Measurements from ENCODE around the gene SLC28A3.

DNA sequence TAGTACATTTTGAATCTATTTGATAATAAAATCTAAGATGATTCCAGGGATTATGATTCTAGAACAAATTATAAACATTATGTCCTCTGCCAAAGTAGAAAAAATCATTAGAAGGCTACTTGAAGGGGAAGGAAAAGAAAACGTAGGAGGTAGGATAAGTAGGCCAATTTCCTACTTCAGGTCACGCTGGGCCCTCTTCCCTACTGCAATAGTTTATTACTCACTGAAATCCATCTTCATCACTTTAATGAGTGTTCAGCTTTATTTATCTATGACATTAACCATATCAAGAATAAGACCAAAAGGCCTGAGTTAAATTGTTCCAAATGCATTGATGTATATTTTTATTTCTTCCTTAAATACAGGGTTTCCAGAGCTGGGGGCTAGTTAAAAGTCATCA lies 21.6 kb downstream of the SLC28A3 start:
- no peak for TF ChIP-seq CTCF (IDR thresholded peaks at IDR 0.05; ENCODE audit: insufficient read depth, low read length)
- TF ChIP-seq SPI1 (IDR thresholded peaks at IDR 0.05; ENCODE audit: borderline replicate concordance, low read depth), result no peak
- no peak for TF ChIP-seq GABPA (IDR thresholded peaks at IDR 0.05; ENCODE audit: low read depth)
- no peak for TF ChIP-seq REST (IDR thresholded peaks at IDR 0.05; ENCODE audit: insufficient replicate concordance, low read depth)
- no peak for TF ChIP-seq POLR2AphosphoS5 (IDR thresholded peaks at IDR 0.05; ENCODE audit: low read depth)

Data from HL-60 (cell line).